ENCODE data around the gene NSUN5.
"Not testable (repeated sequence)": the region's sequence is repeated elsewhere in the genome, so short reads cannot be mapped to it uniquely, and the experiment has no call there.

The NSUN5 gene

DNA sequence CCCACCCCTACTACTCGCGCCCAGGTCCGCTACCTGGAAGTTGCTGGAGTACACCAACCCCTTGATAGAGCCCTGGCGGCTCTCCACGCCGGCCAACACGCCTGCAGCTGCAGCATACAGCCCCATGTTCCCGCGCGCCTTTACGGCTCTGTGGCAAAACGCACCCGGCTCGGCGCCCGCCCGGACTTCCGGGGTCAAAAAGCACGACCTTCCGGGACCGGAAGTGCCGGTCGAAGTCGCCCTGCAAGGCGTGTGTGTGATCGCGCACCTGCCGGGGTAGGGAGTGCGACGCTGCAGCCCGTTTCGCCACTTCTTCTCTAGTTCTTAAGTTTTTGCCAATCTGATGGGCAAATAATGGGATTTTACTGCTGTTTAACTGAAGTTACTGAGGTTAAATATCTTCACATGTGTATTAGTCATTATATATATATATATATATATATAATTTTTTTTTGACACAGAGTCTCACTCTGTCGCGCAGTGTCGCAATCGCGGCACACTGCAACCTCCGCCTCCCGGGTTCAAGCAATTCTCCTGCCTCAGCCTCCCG lies at the start of gene NSUN5:
NSUN5 (minus strand) TSS at position 162 of the 550 bp plus-strand sequence; CDS start at position 126, 36 bp downstream.
- DNase-seq: peak; percentile 91

DNA sequence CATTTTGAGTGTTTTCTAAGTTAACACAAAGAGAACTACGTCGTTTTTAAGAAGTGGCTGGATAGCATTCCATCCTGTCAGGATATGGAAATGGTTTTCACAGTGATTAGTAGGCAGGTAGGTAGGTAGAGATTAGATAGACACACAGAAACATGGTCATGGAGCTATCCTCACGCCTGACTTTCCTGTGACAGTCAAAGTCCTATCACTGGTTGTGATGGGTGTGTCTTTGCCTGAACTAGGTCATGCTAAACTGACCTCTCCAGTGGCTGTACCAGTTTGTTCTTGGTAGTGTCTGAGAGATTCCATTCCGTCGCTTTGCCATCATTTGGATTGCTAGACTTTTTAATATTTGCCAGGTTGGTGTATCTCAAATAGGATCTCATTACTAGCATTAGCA lies 47.5 kb upstream of the NSUN5 start:
- no peak for DNase-seq

- DNase-seq: no peak
Observed at GRCh38 chr7:73354821-73355220, 46.2 kb upstream of the NSUN5 start.

- DNase-seq: no peak
Observed at GRCh38 chr7:73354196-73354595, 45.6 kb upstream of the NSUN5 start.

DNA sequence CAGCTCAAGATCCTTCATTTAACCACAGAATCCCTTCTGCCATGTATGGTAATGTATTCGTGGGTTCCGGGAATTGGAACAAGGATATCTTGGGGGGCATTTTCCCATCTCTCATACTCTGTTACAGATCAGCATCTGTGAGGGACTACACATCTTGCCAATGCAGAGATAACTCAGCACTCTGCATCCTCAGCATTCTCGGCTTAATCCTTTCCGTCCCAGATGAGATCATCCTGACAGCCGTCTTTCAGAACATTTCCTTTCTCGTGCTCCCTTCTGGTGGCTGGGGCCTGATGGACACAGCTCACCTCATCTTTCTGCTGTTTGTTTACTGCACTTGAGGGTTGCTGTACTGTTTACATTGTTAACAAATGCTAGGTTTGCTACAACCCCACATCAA lies 44.6 kb upstream of the NSUN5 start:
- DNase-seq: no peak

- DNase-seq: no peak
Observed at GRCh38 chr7:73352784-73353183, 44.2 kb upstream of the NSUN5 start.

GRCh38 chr7:73351447-73352167 lies 43.0 kb upstream of the NSUN5 start:
- no peak for DNase-seq

- no peak for DNase-seq
Observed at GRCh38 chr7:73350306-73351068, 41.9 kb upstream of the NSUN5 start.

DNA sequence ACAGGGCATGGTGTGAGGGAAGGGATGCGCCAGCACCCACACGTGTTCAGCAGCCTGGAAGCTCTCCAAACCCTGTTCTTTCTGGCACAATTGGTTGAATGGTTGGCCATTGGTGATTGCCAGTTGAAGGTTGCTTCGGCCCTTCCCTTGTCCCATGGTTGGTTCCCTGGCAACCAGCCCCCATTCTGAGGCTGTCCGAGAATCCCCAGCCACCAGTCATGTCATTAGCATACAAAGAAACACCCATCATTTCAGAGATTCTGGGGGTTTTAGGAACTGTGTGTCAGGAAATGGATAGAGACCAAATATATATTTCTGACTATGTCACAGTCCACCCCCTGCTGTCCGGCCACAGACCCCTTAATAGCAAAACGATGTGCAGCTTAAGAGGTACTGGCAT lies 41.1 kb upstream of the NSUN5 start:
- DNase-seq: no peak

- no peak for DNase-seq
Observed at GRCh38 chr7:73345951-73346350, 37.3 kb upstream of the NSUN5 start.

DNA sequence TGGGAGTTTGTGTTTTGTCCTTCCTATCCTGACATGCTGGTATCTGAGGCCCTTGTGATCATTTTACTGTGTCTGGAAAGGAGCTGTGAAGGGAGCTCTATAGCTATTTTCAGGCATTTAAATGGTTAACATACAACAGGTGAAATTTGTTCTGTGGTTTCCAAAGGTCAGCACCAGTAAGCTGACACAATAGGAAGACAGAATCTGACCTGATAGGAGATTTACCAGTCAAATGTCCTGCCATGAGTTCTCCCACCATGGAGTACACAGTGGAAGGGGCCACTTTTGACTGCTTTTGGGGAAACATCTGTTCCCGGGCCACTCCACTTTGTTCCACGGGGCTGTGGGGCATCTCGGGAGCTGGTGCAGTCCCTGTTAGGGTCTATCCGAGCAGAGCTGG lies 36.9 kb upstream of the NSUN5 start:
- DNase-seq: no peak

- no peak for DNase-seq
Observed at GRCh38 chr7:73343671-73344380, 35.2 kb upstream of the NSUN5 start.

DNA sequence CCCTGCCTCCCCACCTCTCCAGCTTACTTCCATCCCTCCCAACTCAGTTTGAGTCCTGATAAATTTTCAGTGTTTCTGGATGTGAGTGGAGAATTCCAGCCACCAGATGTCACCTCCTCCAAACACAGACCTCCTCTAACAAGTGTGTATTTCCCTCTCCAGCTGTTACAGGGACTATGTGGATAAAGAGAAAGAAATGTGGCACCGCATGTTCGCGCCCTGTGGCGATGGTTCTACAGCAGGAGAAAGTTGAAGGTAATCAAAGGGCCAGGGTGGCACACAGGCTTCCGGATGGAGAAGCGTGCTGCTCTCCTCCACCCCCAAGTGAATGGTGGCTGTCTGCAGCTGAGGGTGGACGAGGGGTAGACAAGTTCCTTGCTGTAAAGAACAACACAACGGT lies 34.0 kb upstream of the NSUN5 start:
- DNase-seq: no peak

GRCh38 chr7:73341877-73342276 lies 33.3 kb upstream of the NSUN5 start:
- no peak for DNase-seq

GRCh38 chr7:73340514-73340913 lies 31.9 kb upstream of the NSUN5 start:
- DNase-seq: no peak

DNA sequence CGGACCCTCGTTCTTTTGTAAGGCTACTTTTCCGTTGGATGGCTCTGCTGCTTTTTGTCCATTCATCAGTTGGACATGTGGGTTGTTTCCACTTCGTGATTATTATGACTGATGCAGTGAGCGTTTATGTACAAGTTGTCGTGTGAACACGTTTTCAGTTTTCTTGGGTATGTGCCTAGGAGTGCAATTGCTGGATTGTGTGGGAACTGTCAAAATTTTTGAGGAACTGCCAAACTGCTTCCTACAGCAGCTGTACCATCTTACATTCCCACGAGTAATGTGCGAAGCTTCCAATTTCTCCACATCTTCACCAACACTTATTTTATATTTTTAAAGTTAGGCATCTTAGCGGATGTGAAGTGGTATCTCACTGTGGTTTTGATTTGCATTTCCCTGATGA lies 29.7 kb upstream of the NSUN5 start:
- DNase-seq: no peak

DNA sequence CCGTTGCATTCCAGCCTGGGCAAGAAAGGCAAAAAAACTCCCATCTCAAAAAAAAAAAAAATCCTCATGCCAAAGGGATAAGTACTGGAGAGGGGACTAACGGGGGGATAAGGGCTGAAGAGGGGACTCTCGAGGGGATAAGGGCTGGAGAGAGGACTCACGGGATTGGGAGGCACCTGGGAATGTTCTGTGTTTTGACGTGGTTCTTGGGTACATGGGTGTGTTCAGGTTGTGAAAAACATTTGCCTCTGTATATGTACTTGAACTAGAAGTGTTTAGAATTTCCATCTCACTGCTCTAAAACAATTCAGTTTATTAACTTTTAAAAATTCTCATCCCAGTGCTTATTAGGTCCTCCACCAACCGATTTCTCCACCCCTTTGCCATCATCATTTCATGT lies 23.8 kb upstream of the NSUN5 start:
- DNase-seq: no peak

DNA sequence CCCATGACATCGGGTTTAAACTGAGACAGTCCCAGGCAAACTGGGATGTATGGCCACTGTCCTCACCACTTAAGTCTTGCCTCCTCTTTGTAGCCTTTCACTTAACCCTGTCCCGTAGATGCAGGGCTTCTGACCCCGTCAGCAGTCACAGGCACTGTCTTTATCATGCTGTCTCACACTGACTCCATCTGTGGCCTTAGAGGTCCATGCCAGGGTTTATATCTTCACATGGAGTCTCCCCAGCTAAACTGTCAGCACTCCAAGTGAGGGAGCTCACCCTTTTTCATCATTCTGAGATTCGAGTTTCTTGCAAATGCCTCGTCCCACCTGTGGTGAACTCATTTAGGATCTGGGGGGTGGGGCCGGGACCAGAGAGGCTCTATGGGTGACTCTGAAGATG lies 22.1 kb upstream of the NSUN5 start:
- no peak for DNase-seq

DNA sequence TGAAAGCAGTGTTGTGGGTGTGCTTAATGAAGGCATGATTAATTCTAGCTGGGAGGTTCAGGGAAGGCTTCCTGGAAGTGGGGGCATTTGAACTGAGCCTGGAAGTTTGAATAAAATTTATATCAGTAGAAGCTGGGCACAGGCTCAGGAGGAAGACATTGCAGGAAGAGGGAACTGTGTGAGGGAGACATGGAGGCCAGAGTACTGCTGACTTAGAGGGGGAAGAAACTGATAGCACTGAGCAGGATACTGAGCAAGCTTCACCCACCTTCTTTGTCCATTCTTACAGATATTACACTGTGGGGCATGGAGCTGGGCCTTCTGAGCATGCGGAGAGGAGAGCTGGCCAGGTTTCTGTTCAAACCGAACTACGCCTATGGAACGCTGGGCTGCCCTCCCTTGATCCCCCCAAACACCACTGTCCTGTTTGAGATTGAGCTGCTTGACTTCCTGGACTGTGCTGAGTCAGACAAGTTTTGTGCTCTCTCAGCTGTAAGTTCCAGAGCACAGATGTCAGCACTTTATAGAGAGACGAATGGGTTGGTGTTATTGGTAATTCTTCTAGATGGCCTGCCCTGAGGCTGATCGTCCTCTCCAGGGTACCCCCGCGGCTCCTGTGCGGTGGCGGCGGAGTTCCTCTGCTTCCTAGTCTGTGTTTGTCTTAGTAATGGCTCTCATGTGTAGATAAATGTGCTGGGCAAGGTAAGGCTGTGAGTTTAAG lies 21.4 kb upstream of the NSUN5 start:
- DNase-seq: no peak

- DNase-seq: no peak
Observed at GRCh38 chr7:73328696-73329095, 20.1 kb upstream of the NSUN5 start.

DNA sequence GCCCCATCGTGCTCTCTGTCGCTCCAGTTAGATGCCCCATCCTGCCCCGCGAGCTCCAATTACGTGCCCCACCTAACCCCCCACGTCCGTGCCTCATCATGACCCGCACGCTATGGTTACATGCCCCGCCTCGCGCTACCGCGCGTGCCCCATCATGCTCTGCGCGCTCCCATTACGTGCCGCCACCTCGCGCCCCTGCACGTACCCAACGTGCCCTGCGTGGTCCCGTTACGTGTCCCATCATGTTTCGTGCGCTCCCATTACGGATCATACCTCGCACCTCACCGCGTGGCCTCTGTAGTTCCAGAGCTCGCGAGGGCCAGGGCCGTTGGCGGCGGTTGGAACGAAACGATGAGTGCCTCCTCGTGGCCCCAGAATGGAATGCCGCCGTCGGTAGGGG lies 19.3 kb upstream of the NSUN5 start, which contains the start of the genes FKBP6 and TRIM50:
FKBP6 (plus strand) TSS at position 240 of the 400 bp plus-strand sequence. CDS start 268 bp downstream, outside the sequence.
TRIM50 (minus strand) TSS at position 161 of the 400 bp plus-strand sequence. CDS start 3,295 bp downstream, outside the sequence.
- not testable (repeated sequence) for DNase-seq

DNA sequence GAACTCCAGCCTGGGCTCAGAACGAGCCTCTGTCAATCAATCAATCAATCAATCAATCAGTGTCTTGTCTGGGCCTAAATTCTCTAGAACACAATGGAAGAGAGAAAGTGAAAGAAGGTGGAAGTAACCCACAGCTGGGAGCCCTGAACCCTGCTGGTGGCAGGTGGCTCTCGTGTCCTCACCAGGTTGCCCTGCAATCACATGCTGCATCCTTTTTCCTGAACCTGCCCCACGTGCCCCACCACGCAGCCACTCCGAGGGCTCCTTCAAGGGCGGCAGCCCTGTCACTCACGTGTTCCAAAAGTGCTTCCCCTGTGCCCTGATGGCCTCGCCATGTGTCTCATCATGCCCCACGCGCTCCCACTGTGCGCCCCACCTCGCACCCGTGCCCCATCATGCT lies 18.8 kb upstream of the NSUN5 start:
- DNase-seq: not testable (repeated sequence)

- not testable (repeated sequence) for DNase-seq
Observed at GRCh38 chr7:73325424-73325823, 16.8 kb upstream of the NSUN5 start.
